T-cell (primary cell): ENCODE measurements around the gene SWT1. TPM values are rescaled to one million over a fixed set of nuclear protein-coding genes. Genes with fewer than 3 reads are reported as not detected.
A peak's percentile ranks its signal among the peaks of the same experiment; 100 is the strongest.
"Not testable (repeated sequence)": the region's sequence is repeated elsewhere in the genome, so short reads cannot be mapped to it uniquely, and the experiment has no call there.

Source experiments
- ATAC-seq, 4 experiments: fragments of 200-7000 bp in 3 of 4; fragments of 150-1000 bp in 1 of 4; cut with Tn5 transposase; replicated peaks in 1 of 4; 1 replicate in 3 of 4; 2 replicates in 1 of 4; pipeline ENCODE4 v1.10.0; 2021; ENCODE audit warnings: moderate library complexity in 3 of 4, mild to moderate bottlenecking in 2 of 4, moderate number of reproducible peaks in 1 of 4
- CTCF ChIA-PET, 2 donors: fragments of 300-600 bp; sonication (Branson Sonifier 250); formaldehyde crosslinking; loops; one replicate each; lab custom pipeline; 2022; ENCODE audit warnings: antibody characterized with exemption in 2 of 2; lab: Charles Lee
- POLR2A ChIA-PET, 2 donors: fragments of 300-600 bp; sonication (Branson Sonifier 250); formaldehyde crosslinking; loops; one replicate each; lab custom pipeline; 2022; ENCODE audit warnings: antibody characterized with exemption in 2 of 2; lab: Charles Lee
- DNase-seq, 35 experiments: peaks; one replicate each; pipeline versions ENCODE4 v3.0.0 to v3.0.0-alpha.2; 2013 to 2023
- H3K27ac ChIP-seq: one replicate; pipeline ENCODE4 v1.5.1; 2013; ENCODE audit warnings: low read length
- H3K27me3 ChIP-seq, 2 experiments: replicated peaks in 1 of 2; 1 replicate in 1 of 2; 2 replicates in 1 of 2; pipeline versions ENCODE4 v1.6.1 to v1.7.0; 2013; ENCODE audit warnings: low read length in 1 of 2, mixed read lengths in 1 of 2; ENCODE audit not compliant: control insufficient read depth in 2 of 2, insufficient read depth in 2 of 2; ENCODE audit errors: extremely low read depth in 1 of 2
- H3K36me3 ChIP-seq, 2 donors: 1 replicate in 1 of 2; 2 replicates in 1 of 2; pipeline versions ENCODE4 v1.6.1 to v1.7.0; 2013; ENCODE audit warnings: low read length in 1 of 2; ENCODE audit not compliant: control insufficient read depth in 2 of 2, insufficient read depth in 1 of 2; ENCODE audit errors: extremely low read depth in 1 of 2
- H3K4me1 ChIP-seq, 2 experiments: 1 replicate in 1 of 2; 2 replicates in 1 of 2; pipeline versions ENCODE4 v1.6.1 to v1.7.0; 2013; ENCODE audit warnings: low read length in 2 of 2, mixed read lengths in 1 of 2; ENCODE audit not compliant: insufficient read depth in 2 of 2, control insufficient read depth in 1 of 2; ENCODE audit errors: extremely low read depth in 1 of 2
- H3K4me3 ChIP-seq, 2 donors: 1 replicate in 1 of 2; 2 replicates in 1 of 2; pipeline versions ENCODE4 v1.5.1 to v1.7.0; 2013; ENCODE audit warnings: mild to moderate bottlenecking in 2 of 2, low read length in 1 of 2, moderate library complexity in 1 of 2; ENCODE audit not compliant: control insufficient read depth in 1 of 2; ENCODE audit errors: extremely low read depth in 1 of 2
- H3K9me3 ChIP-seq: 2 replicates; pipeline ENCODE4 v1.7.0; 2013
- H3K27ac Mint-ChIP-seq, 2 donors: one replicate each; pipeline ENCODE4 v1.8.0; 2020 to 2021; ENCODE audit warnings: mild to moderate bottlenecking in 2 of 2, mixed read lengths in 2 of 2
- H3K27me3 Mint-ChIP-seq, 2 donors: one replicate each; pipeline ENCODE4 v1.8.0; 2021 to 2022; ENCODE audit warnings: mixed read lengths in 2 of 2
- H3K36me3 Mint-ChIP-seq: one replicate; pipeline ENCODE4 v1.8.0; 2021; ENCODE audit warnings: mixed read lengths
- H3K4me1 Mint-ChIP-seq, 3 donors: one replicate each; pipeline ENCODE4 v1.8.0; 2020 to 2022; ENCODE audit warnings: mixed read lengths in 3 of 3, mild to moderate bottlenecking in 1 of 3
- H3K4me3 Mint-ChIP-seq, 3 donors: one replicate each; pipeline ENCODE4 v1.8.0; 2020 to 2022; ENCODE audit warnings: mild to moderate bottlenecking in 3 of 3, mixed read lengths in 3 of 3, moderate library complexity in 3 of 3
- H3K9me3 Mint-ChIP-seq, 3 donors: one replicate each; pipeline ENCODE4 v1.8.0; 2020 to 2022; ENCODE audit warnings: mixed read lengths in 3 of 3
- WGBS: methylation state at CpG from one replicate; pipeline ENCODE4 v1.1.5; 2013; ENCODE audit warnings: missing lambda C conversion rate; ENCODE audit not compliant: insufficient coverage; 5-methylcytosine and 5-hydroxymethylcytosine counted together
- total RNA-seq, 35 experiments: library from RNA in 6 of 35; stranded (reverse) in 6 of 35; fragments of 120-200 nt in 1 of 35; gene quantifications; one replicate each; pipeline versions ENCODE4 v1.2.1 to v1.2.4 and lab custom pipeline; 2013 to 2026

SWT1 gene
- total RNA-seq, 5 donors from 2014 or later (not counting 1 experiment from before 2014, with no cell fraction given) = 6.4 to 9.8 (median 8.5) TPM

- H3K27me3 ChIP-seq = no peaks in the 10 kb centered on the region
- DNase-seq = peak in 2 of 35 experiments; percentile 9 to 17
- ChIA-PET CTCF (interaction anchor here (0.8 to 0.9 kb wide), 2 partner anchors 426 to 433 kb away, joined by 4 to 5 read pairs; no protein-coding TSS in a partner anchor), POLR2A (interaction anchor here in 1 of 2 donors (0.5 kb wide), 1 partner anchor 48 kb away, joined by 6 read pairs; no protein-coding TSS in a partner anchor)
- H3K9me3 Mint-ChIP-seq = no peaks in the 10 kb centered on the region
- peaks cover 0 to 9% of the 10 kb centered on the region in 2 experiments for H3K4me1 ChIP-seq
- H3K27ac ChIP-seq = no peak overlapping the region
- H3K9me3 ChIP-seq = no peaks in the 10 kb centered on the region
- no peak overlapping the region for H3K4me3 Mint-ChIP-seq
- no CpG with 5 or more reads among the region's 3 CpGs for WGBS
- no peaks in the 10 kb centered on the region for H3K36me3 ChIP-seq
- no peak overlapping the region for H3K4me3 ChIP-seq
- ATAC-seq = peak in 3 of 4 experiments; percentile 78 to 95 (median 84)
- H3K4me1 Mint-ChIP-seq = peaks cover 25 to 34% (median 28%) of the 10 kb centered on the region in 3 donors
- no peaks in the 10 kb centered on the region for H3K36me3 Mint-ChIP-seq
- no peak overlapping the region for H3K27ac Mint-ChIP-seq
- H3K27me3 Mint-ChIP-seq = no peaks in the 10 kb centered on the region
Measured at GRCh38 chr1:185244015-185244747, 87.2 kb downstream of the SWT1 start.

GRCh38 chr1:185245466-185245865 is 88.5 kb downstream of the SWT1 start:
- ChIA-PET POLR2A (no interaction called here), CTCF (interaction anchor here in 1 of 2 donors (0.9 kb wide), 1 partner anchor 425 kb away, joined by 5 read pairs; no protein-coding TSS in a partner anchor)
- no peak overlapping the region for H3K27ac Mint-ChIP-seq

GRCh38 chr1:185249563-185249962 is 92.6 kb downstream of the SWT1 start:
- ATAC-seq = no peak
- no peaks in the 10 kb centered on the region for H3K27me3 Mint-ChIP-seq
- CTCF ChIA-PET = interaction anchor here in 1 of 2 donors (0.7 kb wide), 1 partner anchor 890 kb away, joined by 3 read pairs; no protein-coding TSS in a partner anchor
- H3K27ac ChIP-seq = no peak overlapping the region
- H3K27ac Mint-ChIP-seq = peak overlapping the region in 1 of 2 donors; percentile 16
- DNase-seq = no peak
- no peaks in the 10 kb centered on the region for H3K36me3 Mint-ChIP-seq
- no peaks in the 10 kb centered on the region for H3K9me3 ChIP-seq
- peaks cover 7 to 17% (median 12%) of the 10 kb centered on the region in 3 donors for H3K4me1 Mint-ChIP-seq
- H3K36me3 ChIP-seq = no peaks in the 10 kb centered on the region
- WGBS = 10% methylated on average over 1 of the region's 2 CpGs
- no peaks in the 10 kb centered on the region for H3K9me3 Mint-ChIP-seq
- H3K4me3 Mint-ChIP-seq = no peak overlapping the region
- H3K4me3 ChIP-seq = no peak overlapping the region
- no peaks in the 10 kb centered on the region for H3K4me1 ChIP-seq
- POLR2A ChIA-PET = no interaction called here
- H3K27me3 ChIP-seq = no peaks in the 10 kb centered on the region

More at GRCh38 chr1:185245466-185245865, 88.5 kb downstream of the SWT1 start:
- no peaks in the 10 kb centered on the region for H3K9me3 Mint-ChIP-seq
- H3K4me3 Mint-ChIP-seq = no peak overlapping the region
- Histone ChIP-seq H3K4me3 (no peak overlapping the region), H3K4me1 (no peaks in the 10 kb centered on the region), H3K9me3 (no peaks in the 10 kb centered on the region), H3K27me3 (no peaks in the 10 kb centered on the region), H3K36me3 (no peaks in the 10 kb centered on the region), H3K27ac (no peak overlapping the region)
- WGBS = no CpG with 5 or more reads among the region's 2 CpGs
- ATAC-seq (no peak), DNase-seq (no peak)
- H3K27me3 Mint-ChIP-seq = no peaks in the 10 kb centered on the region
- peaks cover 20 to 33% (median 26%) of the 10 kb centered on the region in 3 donors for H3K4me1 Mint-ChIP-seq
- no peaks in the 10 kb centered on the region for H3K36me3 Mint-ChIP-seq

- 96% methylated on average over 4 of the region's 4 CpGs for WGBS
- H3K36me3 ChIP-seq = no peaks in the 10 kb centered on the region
- H3K4me1 ChIP-seq = no peaks in the 10 kb centered on the region
- Mint-ChIP-seq H3K4me3 (no peak overlapping the region), H3K4me1 (peaks cover 7 to 17% (median 12%) of the 10 kb centered on the region in 3 donors), H3K27me3 (no peaks in the 10 kb centered on the region), H3K27ac (no peak overlapping the region), H3K9me3 (peaks cover 0 to 4% (median 0%) of the 10 kb centered on the region in 3 donors), H3K36me3 (no peaks in the 10 kb centered on the region)
- H3K27me3 ChIP-seq = no peaks in the 10 kb centered on the region
- H3K27ac ChIP-seq = no peak overlapping the region
- H3K9me3 ChIP-seq = no peaks in the 10 kb centered on the region
- POLR2A ChIA-PET = no interaction called here
- H3K4me3 ChIP-seq = no peak overlapping the region
- ATAC-seq = no peak
- DNase-seq = no peak
- CTCF ChIA-PET = interaction anchor here in 1 of 2 donors (0.7 kb wide), 1 partner anchor 889 kb away, joined by 3 read pairs; no protein-coding TSS in a partner anchor
Measured at GRCh38 chr1:185250063-185250462, 93.1 kb downstream of the SWT1 start.

- H3K36me3 Mint-ChIP-seq, POLR2A ChIA-PET, H3K36me3 ChIP-seq, H3K27me3 ChIP-seq, H3K27ac ChIP-seq, DNase-seq, H3K27ac Mint-ChIP-seq, ATAC-seq, H3K4me3 ChIP-seq, H3K9me3 ChIP-seq, CTCF ChIA-PET, H3K9me3 Mint-ChIP-seq, H3K27me3 Mint-ChIP-seq, H3K4me3 Mint-ChIP-seq, H3K4me1 ChIP-seq: not testable (repeated sequence)
- WGBS = no CpG with 5 or more reads among the region's 4 CpGs
- H3K4me1 Mint-ChIP-seq = peaks cover 11 to 21% (median 16%) of the 10 kb centered on the region in 3 donors
Measured at GRCh38 chr1:185251928-185252327, 95.0 kb downstream of the SWT1 start.

- ATAC-seq, H3K36me3 ChIP-seq, H3K9me3 ChIP-seq, H3K4me3 Mint-ChIP-seq, H3K27me3 ChIP-seq, CTCF ChIA-PET, DNase-seq, H3K4me1 ChIP-seq, H3K36me3 Mint-ChIP-seq, H3K27me3 Mint-ChIP-seq, H3K27ac Mint-ChIP-seq, POLR2A ChIA-PET, H3K9me3 Mint-ChIP-seq, H3K4me3 ChIP-seq, H3K27ac ChIP-seq: not testable (repeated sequence)
- peaks cover 13 to 24% (median 17%) of the 10 kb centered on the region in 3 donors for H3K4me1 Mint-ChIP-seq
- WGBS = no CpG with 5 or more reads among the region's 1 CpG
Measured at GRCh38 chr1:185252404-185252803, 95.4 kb downstream of the SWT1 start.
